Measurements from ENCODE around the gene SETBP1. TPM values are rescaled to one million over a fixed set of nuclear protein-coding genes. Genes with fewer than 3 reads are reported as not detected.

Gene SETBP1
- total RNA-seq, 1 experiment from 2014 or later = 0.05 TPM

DNA sequence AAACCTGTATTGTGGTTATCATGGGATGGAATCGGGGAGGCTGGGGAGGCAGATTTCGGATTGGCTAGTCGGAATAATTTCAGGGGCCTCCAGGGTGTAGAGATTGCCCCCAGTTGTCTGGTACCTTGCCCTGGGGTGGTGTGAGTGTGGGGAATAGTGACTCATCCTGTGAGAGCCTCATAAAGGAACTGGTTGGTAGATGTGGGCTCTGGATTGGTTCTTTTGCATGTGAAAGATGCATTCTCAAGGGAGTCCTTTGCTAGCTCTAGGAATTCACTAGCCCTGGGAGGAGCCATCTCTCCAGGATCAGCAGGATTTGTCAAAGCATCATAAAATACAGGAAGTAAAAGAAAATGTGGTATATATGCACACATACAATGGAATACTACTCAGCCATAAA lies 331.6 kb downstream of the SETBP1 start:
- ChIA-PET RAD21 (ENCODE audit: low non-redundant PET in 1 of 2, low total read pairs in 2 of 2, uncharacterized antibody in 2 of 2, unreplicated experiment in 2 of 2) (no interaction called here), CTCF (no interaction called here)
- TF ChIP-seq TCF7L2 (IDR thresholded peaks at IDR 0.05; ENCODE audit: borderline replicate concordance, extremely low read depth, insufficient read depth, insufficient read length) (no peak), ZFX (IDR thresholded peaks at IDR 0.05) (no peak), JUND (IDR thresholded peaks at IDR 0.05) (no peak), ATF3 (IDR thresholded peaks at IDR 0.05) (no peak), FOSL1 (IDR thresholded peaks at IDR 0.05; ENCODE audit: low read depth) (no peak)
- TF ChIP-seq, protein P1, sequence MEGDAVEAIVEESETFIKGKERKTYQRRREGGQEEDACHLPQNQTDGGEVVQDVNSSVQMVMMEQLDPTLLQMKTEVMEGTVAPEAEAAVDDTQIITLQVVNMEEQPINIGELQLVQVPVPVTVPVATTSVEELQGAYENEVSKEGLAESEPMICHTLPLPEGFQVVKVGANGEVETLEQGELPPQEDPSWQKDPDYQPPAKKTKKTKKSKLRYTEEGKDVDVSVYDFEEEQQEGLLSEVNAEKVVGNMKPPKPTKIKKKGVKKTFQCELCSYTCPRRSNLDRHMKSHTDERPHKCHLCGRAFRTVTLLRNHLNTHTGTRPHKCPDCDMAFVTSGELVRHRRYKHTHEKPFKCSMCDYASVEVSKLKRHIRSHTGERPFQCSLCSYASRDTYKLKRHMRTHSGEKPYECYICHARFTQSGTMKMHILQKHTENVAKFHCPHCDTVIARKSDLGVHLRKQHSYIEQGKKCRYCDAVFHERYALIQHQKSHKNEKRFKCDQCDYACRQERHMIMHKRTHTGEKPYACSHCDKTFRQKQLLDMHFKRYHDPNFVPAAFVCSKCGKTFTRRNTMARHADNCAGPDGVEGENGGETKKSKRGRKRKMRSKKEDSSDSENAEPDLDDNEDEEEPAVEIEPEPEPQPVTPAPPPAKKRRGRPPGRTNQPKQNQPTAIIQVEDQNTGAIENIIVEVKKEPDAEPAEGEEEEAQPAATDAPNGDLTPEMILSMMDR (IDR thresholded peaks at IDR 0.05 in 2 of 3, conservative IDR thresholded peaks at IDR 0.05 in 1 of 3; ENCODE audit: borderline replicate concordance in 1 of 3, insufficient read depth in 1 of 3, low read depth in 2 of 3, low read length in 2 of 3) = no peak

DNA sequence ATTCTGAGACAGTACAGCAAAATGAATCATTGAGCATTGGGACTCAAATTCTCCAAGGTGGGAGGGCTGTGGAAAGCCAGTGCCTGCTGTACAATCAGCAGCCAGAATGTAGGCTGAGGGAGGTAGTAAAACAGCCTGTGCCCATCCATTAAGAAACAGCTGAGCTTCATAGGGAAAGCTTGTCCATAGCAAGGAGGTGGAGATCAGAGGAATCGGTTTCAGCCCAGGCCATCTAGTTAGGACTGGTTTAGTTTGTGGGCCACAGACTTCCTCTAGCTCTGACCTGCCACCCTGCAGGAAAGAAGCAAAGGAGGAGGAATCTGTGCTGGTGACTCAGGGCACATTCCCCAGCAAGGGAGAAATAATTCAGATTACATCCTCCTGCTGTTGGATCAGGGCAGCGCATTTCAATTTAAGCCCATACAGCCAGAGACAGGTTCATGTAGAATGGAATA lies 333.4 kb downstream of the SETBP1 start:
- H3K36me3 ChIP-seq (ENCODE audit: control insufficient read depth in 1 of 2, insufficient read depth in 2 of 2, low read length in 2 of 2) = no peaks in the 10 kb centered on the region
- ChIA-PET POLR2A (no interaction called here), RAD21 (ENCODE audit: low non-redundant PET in 1 of 2, low total read pairs in 2 of 2, uncharacterized antibody in 2 of 2, unreplicated experiment in 2 of 2) (no interaction called here), CTCF (no interaction called here)
- no peak overlapping the region for H3K4me2 ChIP-seq (ENCODE audit: low read length)
- no peaks in the 10 kb centered on the region for H3K9me2 ChIP-seq (ENCODE audit: insufficient read depth)
- TF ChIP-seq JUND (IDR thresholded peaks at IDR 0.05) = no peak
- no peak for TF ChIP-seq POLR2AphosphoS5 (IDR thresholded peaks at IDR 0.05; ENCODE audit: low read depth, low read length)
- no peak for TF ChIP-seq SIN3A (IDR thresholded peaks at IDR 0.05; ENCODE audit: low read depth)
- no peak for TF ChIP-seq ZNF274 (IDR thresholded peaks at IDR 0.05; ENCODE audit: low read depth, low read length)
- TF ChIP-seq POLR2A (IDR thresholded peaks at IDR 0.05; ENCODE audit: borderline replicate concordance, extremely low read depth, insufficient read depth, insufficient read length) = no peak
- TF ChIP-seq CEBPB (IDR thresholded peaks at IDR 0.05; ENCODE audit: low read depth) = no peak
- no peak for TF ChIP-seq ATF3 (IDR thresholded peaks at IDR 0.05)
- no peak for TF ChIP-seq TCF7L2 (IDR thresholded peaks at IDR 0.05; ENCODE audit: borderline replicate concordance, extremely low read depth, insufficient read depth, insufficient read length)
- TF ChIP-seq MAX (IDR thresholded peaks at IDR 0.05) = no peak
- TF ChIP-seq RAD21 (IDR thresholded peaks at IDR 0.05; ENCODE audit: low read depth) = no peak
- no peak for TF ChIP-seq SP1 (IDR thresholded peaks at IDR 0.05; ENCODE audit: low read depth)
- H3K9me3 ChIP-seq (ENCODE audit: control insufficient read depth in 1 of 2, insufficient read depth in 1 of 2, low read depth in 1 of 2, low read length in 2 of 2) = peaks cover 2 to 35% of the 10 kb centered on the region in 2 experiments; a peak in 2 of 4 replicates
- H3K4me1 ChIP-seq (ENCODE audit: control insufficient read depth in 1 of 2, insufficient read depth in 2 of 2, low read length in 2 of 2) = no peaks in the 10 kb centered on the region
- no peak overlapping the region for H3K9ac ChIP-seq (ENCODE audit: low read length)
- no peaks in the 10 kb centered on the region for H3K79me2 ChIP-seq (ENCODE audit: insufficient read depth, low read length)
- no peak for DNase-seq (ENCODE audit: low read depth, low spot score)
- H3K27ac ChIP-seq (ENCODE audit: low read depth, low read length) = no peak overlapping the region
- no peak overlapping the region for H3K4me3 ChIP-seq (replicated peaks in 1 of 2; ENCODE audit: low read depth in 1 of 2, low read length in 2 of 2)
- no peaks in the 10 kb centered on the region for H3K27me3 ChIP-seq (ENCODE audit: insufficient read depth, low read length)
- H4K20me1 ChIP-seq (ENCODE audit: insufficient read depth) = no peaks in the 10 kb centered on the region
- H2AFZ ChIP-seq (ENCODE audit: low read depth, low read length, poor library complexity, severe bottlenecking) = no peak overlapping the region
- BruUV-seq (replicated peaks) = no TSS peak
- ATAC-seq = no peak
- intact Hi-C loops (cut with micrococcal nuclease) = no loop called here

More for the DNA sequence above, 331.6 kb downstream of the SETBP1 start:
- Histone ChIP-seq H3K36me3 (ENCODE audit: control insufficient read depth in 1 of 2, insufficient read depth in 2 of 2, low read length in 2 of 2) (no peaks in the 10 kb centered on the region), H3K4me1 (ENCODE audit: control insufficient read depth in 1 of 2, insufficient read depth in 2 of 2, low read length in 2 of 2) (no peaks in the 10 kb centered on the region), H3K9me2 (ENCODE audit: insufficient read depth) (no peaks in the 10 kb centered on the region), H3K4me2 (ENCODE audit: low read length) (no peak overlapping the region), H3K79me2 (ENCODE audit: insufficient read depth, low read length) (no peaks in the 10 kb centered on the region), H3K27me3 (ENCODE audit: insufficient read depth, low read length) (no peaks in the 10 kb centered on the region), H3K27ac (ENCODE audit: low read depth, low read length) (no peak overlapping the region), H4K20me1 (ENCODE audit: insufficient read depth) (no peaks in the 10 kb centered on the region), H3K9me3 (ENCODE audit: control insufficient read depth in 1 of 2, insufficient read depth in 1 of 2, low read depth in 1 of 2, low read length in 2 of 2) (peaks cover 12 to 29% of the 10 kb centered on the region in 2 experiments; a peak in 2 of 4 replicates), H2AFZ (ENCODE audit: low read depth, low read length, poor library complexity, severe bottlenecking) (no peak overlapping the region), H3K4me3 (replicated peaks in 1 of 2; ENCODE audit: low read depth in 1 of 2, low read length in 2 of 2) (no peak overlapping the region), H3K9ac (ENCODE audit: low read length) (no peak overlapping the region)
- no peak for ATAC-seq
- POLR2A ChIA-PET = no interaction called here
- BruUV-seq (replicated peaks) = no TSS peak
- no peak for DNase-seq (ENCODE audit: low read depth, low spot score)
- intact Hi-C loops (cut with micrococcal nuclease) = no loop called here
